GM21423 (cell line): ENCODE measurements around the gene PHLDB1.
"Not testable (repeated sequence)": the region's sequence is repeated elsewhere in the genome, so short reads cannot be mapped to it uniquely, and the experiment has no call there.

Experiments
- ATAC-seq: cut with Tn5 transposase; IDR thresholded peaks from one replicate; pipeline ENCODE4 v1.9.1; 2021; ENCODE audit warnings: mild to moderate bottlenecking, moderate library complexity; ENCODE audit not compliant: unreplicated experiment

Gene PHLDB1

GRCh38 chr11:118684187-118684586 is 76.8 kb downstream of the PHLDB1 start:
- ATAC-seq = no peak

- no peak for ATAC-seq
Measured at GRCh38 chr11:118687906-118688305, 80.5 kb downstream of the PHLDB1 start.

DNA sequence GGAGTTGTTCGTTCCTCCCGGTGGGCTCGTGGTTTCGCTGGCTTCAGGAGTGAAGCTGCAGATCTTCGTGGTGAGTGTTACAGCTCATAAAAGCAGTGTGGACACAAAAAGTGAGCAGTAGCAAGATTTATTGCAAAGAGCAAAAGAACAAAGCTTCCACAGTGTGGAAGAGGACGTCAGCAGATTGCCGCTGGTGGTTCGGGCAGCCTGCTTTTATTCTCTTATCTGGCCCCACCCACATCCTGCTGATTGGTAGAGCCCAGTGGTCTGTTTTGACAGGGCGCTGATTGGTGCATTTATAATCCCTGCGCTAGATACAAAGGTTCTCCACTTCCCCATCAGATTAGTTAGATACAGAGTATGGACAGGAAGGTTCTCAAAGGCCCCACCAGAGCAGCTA is 80.9 kb downstream of the PHLDB1 start:
- ATAC-seq = not testable (repeated sequence)

- ATAC-seq = no peak
Measured at GRCh38 chr11:118688851-118689502, 81.6 kb downstream of the PHLDB1 start.

GRCh38 chr11:118689503-118689851 is 82.1 kb downstream of the PHLDB1 start:
- peak; percentile 6 for ATAC-seq

DNA sequence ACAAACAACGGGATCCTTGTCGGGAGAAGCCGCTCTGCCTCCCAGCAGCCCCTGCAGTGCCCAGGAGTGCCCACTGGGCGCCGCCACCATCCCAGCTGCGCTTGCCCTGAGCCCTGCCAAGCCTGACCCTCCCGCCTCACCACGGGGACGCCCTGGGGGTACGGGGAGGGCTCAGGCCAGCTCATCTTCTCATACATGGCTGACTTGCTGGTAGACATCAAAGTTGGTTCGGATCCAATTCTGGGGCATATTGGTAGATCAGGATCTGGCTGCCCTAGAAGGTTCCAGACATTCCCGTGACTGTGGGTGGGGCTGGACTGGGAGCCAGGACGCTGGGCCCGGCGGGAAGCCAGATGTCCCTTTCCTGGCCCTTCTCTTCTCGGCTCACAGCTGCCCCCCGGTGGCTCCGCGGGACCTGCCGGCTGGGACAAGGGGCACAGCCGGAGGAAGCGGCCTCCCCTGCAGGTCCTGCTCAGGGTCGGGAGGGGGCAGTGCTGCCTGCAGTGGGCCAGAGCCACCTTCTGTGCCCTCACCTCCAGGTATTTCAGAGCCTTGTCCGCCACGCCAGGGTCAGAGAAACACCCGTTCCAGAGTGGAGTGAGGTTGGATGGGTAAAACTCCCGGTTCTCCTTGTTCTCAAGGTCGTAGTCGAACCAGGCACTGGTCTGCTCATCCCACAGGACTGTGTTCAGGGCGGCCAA is 82.6 kb downstream of the PHLDB1 start:
- ATAC-seq = peak; percentile 82

DNA sequence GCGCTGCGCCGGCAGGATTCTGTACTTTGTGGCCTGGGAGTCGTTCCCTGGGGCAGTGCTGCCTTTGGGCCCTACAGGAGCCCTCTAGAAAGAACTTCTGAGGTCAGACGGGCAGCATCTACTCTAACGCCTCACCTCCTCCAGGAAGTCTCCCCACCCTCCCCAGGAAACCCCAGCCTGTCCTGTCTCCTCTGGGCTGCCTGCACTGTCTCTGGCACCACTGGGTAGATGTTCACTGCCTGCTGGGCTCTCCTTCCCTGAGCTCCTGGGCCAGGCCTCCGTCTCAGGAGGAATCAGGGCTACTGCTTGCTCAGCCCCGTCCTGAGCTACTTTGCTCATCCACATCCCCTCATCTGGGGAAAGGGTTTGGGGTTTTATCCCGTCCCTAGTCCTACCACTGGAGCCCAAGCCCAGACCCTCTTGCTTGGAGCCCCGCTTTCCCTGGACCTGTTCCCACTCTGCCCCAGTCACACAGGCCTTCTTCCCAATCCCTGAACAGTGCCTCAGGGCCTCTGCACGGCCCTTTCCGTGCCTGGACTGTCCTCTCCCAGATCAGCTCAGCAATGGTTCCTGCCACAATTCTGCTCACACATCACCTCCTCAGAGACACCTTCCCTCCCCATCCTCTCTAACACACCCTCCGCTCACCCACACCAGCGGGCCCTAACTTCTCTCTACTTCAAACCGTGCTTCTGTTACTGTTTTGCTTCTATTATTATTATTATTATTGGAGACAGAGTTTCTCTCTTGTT is 83.3 kb downstream of the PHLDB1 start:
- ATAC-seq = no peak

DNA sequence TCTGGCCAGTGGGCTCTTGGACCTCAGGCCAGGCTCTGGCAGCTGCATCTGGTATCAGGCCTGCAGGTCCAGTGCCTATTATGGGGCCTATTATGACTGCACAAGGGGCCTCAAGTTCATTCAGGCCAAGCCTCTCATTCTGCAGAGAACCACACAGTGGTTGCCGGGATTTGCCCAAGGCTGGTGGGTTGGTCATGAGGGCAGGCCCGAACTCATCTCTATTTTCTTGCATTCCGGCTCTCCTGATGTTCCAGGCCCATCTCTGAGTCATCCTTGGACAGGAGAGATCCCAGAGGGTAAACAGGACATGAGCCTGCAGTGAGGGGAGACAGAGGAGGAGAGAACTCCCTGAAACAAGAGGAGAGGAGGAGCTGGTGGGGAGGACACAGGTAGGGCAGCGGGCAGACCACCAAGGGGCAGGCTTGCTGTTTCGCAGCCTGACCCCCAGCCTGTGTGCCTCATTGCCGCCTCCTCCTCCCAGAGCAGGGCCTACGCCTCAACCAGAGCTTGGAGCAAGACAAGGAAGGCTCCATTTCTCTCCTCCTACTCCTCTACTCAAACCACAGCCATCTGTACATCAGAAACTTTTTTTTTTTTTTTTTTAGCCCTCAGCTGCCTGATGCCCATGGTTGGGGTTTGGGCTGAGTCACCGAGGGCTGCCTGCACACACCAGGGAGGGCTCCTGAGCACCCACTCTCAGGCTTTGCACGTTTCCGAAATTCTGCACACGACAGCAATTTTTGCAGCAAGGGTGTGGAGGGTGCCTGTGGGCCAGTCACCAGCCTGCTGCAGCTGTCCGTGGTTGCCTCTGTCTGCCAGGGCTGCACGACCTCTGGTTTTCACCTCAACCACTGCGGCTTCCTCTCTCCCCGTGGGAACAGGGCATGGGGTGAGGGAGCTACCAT is 84.8 kb downstream of the PHLDB1 start:
- ATAC-seq = no peak

GRCh38 chr11:118694185-118694584 is 86.8 kb downstream of the PHLDB1 start:
- no peak for ATAC-seq

DNA sequence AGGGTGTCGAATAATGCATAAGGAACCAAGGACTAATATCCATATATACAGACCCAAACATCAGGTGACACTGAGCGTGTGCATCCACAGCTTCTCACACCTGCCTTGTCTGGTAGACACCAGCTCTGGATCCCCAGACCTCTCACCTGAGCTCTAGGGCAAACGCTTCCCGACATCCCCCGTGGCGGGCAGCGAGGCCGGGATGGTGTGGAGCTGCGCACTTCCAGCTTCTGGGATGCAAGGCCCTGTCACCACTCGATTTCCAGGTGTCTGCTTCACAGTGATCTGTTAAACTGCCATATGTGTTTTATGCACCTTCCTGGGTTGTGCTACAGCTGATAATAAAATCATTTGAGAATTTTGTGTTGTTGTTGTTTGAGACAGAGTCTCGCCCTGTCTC is 87.4 kb downstream of the PHLDB1 start:
- no peak for ATAC-seq

- ATAC-seq = no peak
Measured at GRCh38 chr11:118696673-118697226, 89.3 kb downstream of the PHLDB1 start.

DNA sequence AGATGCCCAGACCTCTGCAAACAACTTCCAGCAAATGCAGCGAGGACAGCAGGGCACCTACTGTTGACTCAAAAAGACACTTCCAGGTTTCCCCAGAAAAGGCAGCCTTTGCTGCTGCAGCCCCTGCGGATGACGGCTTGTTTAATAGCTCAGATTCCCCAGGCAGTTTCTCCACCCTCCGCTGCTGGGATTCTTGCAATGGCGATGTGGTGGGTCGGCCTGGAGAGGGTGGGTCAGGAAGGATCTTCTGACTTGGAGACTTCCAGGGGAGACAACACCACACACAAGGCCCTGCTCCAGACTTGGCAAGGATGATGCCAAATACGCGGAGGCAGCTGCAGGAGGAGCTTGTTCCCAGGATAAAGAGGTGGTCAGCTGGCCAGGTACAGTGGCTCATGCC is 89.9 kb downstream of the PHLDB1 start:
- no peak for ATAC-seq

- ATAC-seq = no peak
Measured at GRCh38 chr11:118699506-118700220, 92.2 kb downstream of the PHLDB1 start.

GRCh38 chr11:118703563-118704106 is 96.2 kb downstream of the PHLDB1 start:
- ATAC-seq = no peak

- ATAC-seq = no peak
Measured at GRCh38 chr11:118705111-118705741, 97.8 kb downstream of the PHLDB1 start.

GRCh38 chr11:118705791-118706545 is 98.6 kb downstream of the PHLDB1 start:
- ATAC-seq = no peak

DNA sequence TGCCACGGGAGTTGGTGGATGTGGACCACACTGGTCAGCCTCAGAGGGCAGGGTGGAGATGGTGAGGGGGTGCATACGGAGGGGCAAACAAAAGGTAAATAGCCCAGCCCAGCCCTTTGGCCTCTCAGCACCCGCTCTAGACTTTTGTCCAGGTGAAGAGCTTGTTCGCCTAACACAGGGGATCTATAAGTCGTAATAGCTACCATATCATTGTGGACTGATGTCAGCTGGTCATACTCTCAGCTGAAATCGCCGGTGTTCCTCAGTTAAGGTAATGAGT is 99.1 kb downstream of the PHLDB1 start:
- no peak for ATAC-seq
